Sigmoid colon (tissue), 4 donors: Measurements from ENCODE around the gene NPBWR2.

ENCODE experiments used
- EP300 ChIP-seq, 4 donors: sonication (generic); formaldehyde crosslinking; IDR thresholded peaks; one replicate each; pipeline ENCODE4 v1.6.1; 2017; ENCODE audit warnings: antibody characterized with exemption in 4 of 4
- TF ChIP-seq, protein P1 (sequence below), 4 experiments: fragments of 450-650 bp in 3 of 4; fragments of 200-600 bp in 1 of 4; IDR thresholded peaks; one replicate each; pipeline ENCODE4 v1.5.1; 2016 to 2019; ENCODE audit warnings: antibody characterized with exemption in 4 of 4, mild to moderate bottlenecking in 3 of 4, moderate library complexity in 2 of 4

- TF ChIP-seq, protein P1, sequence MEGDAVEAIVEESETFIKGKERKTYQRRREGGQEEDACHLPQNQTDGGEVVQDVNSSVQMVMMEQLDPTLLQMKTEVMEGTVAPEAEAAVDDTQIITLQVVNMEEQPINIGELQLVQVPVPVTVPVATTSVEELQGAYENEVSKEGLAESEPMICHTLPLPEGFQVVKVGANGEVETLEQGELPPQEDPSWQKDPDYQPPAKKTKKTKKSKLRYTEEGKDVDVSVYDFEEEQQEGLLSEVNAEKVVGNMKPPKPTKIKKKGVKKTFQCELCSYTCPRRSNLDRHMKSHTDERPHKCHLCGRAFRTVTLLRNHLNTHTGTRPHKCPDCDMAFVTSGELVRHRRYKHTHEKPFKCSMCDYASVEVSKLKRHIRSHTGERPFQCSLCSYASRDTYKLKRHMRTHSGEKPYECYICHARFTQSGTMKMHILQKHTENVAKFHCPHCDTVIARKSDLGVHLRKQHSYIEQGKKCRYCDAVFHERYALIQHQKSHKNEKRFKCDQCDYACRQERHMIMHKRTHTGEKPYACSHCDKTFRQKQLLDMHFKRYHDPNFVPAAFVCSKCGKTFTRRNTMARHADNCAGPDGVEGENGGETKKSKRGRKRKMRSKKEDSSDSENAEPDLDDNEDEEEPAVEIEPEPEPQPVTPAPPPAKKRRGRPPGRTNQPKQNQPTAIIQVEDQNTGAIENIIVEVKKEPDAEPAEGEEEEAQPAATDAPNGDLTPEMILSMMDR (IDR thresholded peaks at IDR 0.05), result no peak
- no peak for TF ChIP-seq EP300 (IDR thresholded peaks at IDR 0.05)
These were observed 10.8 kb downstream of the NPBWR2 start for GRCh38 chr20:64096535-64096934.
